Liver (tissue), 3 donors: ENCODE data around the gene TRIO.

Source experiments
- EGR1 ChIP-seq, 2 donors: IDR thresholded peaks; 2 replicates each; pipeline ENCODE4 v1.6.1; 2016 to 2018; ENCODE audit warnings: antibody characterized with exemption in 2 of 2, low read depth in 2 of 2
- GABPA ChIP-seq, 2 donors: IDR thresholded peaks in 1 of 2; conservative IDR thresholded peaks in 1 of 2; 2 replicates each; pipeline ENCODE4 v1.6.1; 2016; ENCODE audit warnings: antibody characterized with exemption in 2 of 2, mild to moderate bottlenecking in 1 of 2, moderate library complexity in 1 of 2
- NR2F2 ChIP-seq: IDR thresholded peaks from 2 replicates; pipeline ENCODE4 v1.6.1; 2016; ENCODE audit warnings: antibody characterized with exemption
- RAD21 ChIP-seq, 2 donors: IDR thresholded peaks; 2 replicates each; pipeline ENCODE4 v1.6.1; 2016; ENCODE audit warnings: antibody characterized with exemption in 2 of 2, mild to moderate bottlenecking in 2 of 2
- SP1 ChIP-seq: IDR thresholded peaks from 2 replicates; pipeline ENCODE4 v1.6.1; 2018; ENCODE audit warnings: antibody characterized with exemption, mild to moderate bottlenecking
- TAF1 ChIP-seq: conservative IDR thresholded peaks from 2 replicates; pipeline ENCODE4 v1.6.1; 2016; ENCODE audit warnings: antibody characterized with exemption, mild to moderate bottlenecking
- YY1 ChIP-seq: IDR thresholded peaks from 2 replicates; pipeline ENCODE4 v1.6.1; 2016; ENCODE audit warnings: antibody characterized with exemption, mild to moderate bottlenecking
- TF ChIP-seq, protein P1 (sequence below): fragments of 150-350 bp; IDR thresholded peaks from 2 replicates; pipeline ENCODE4 v1.5.1; 2017; ENCODE audit warnings: improper control_type of control experiment, low read depth, low read length; ENCODE audit not compliant: missing input control
- TF ChIP-seq, protein P2 (sequence below): IDR thresholded peaks from 2 replicates; pipeline ENCODE4 v1.6.1; 2016; ENCODE audit warnings: antibody characterized with exemption
- TF ChIP-seq, protein P3 (sequence below): IDR thresholded peaks from 2 replicates; pipeline ENCODE4 v1.6.1; 2016; ENCODE audit warnings: antibody characterized with exemption
- TF ChIP-seq, protein P4 (sequence below): IDR thresholded peaks from 2 replicates; pipeline ENCODE4 v1.6.1; 2016; ENCODE audit warnings: antibody characterized with exemption, mild to moderate bottlenecking
- donor health status: healthy.
- donor health status: healthy.

DNA sequence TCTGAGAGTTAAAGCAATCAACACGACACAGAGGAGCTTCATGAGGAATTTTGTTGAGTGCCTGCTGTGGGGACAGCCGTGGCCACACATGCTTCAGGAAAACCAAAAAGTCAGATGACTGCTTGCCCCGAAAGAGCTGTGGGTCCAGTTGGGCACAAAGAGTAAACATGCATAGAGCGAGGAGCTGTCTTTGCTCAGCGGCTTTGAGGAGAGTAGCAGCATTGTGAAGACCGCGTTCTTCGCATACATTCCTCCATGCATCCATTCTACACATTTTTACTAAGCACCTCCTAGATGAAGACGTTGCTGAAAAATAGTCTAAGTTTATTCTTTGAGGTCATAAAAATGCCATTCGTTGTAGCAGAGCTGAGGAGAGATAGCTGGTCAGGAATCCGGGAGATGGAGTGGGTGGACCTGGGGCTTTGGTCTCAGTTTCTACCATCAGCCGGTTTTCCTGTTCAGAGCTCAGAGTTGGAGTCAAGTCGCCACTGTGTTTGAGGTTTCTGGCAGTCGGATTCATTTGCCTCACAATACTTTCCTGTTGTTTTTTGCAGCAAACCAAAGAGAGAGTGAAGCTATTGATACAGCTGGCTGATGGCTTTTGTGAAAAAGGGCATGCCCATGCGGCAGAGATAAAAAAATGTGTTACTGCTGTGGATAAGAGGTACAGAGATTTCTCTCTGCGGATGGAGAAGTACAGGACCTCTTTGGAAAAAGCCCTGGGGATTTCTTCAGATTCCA lies 243.9 kb downstream of the TRIO start:
- TF ChIP-seq, protein P1, sequence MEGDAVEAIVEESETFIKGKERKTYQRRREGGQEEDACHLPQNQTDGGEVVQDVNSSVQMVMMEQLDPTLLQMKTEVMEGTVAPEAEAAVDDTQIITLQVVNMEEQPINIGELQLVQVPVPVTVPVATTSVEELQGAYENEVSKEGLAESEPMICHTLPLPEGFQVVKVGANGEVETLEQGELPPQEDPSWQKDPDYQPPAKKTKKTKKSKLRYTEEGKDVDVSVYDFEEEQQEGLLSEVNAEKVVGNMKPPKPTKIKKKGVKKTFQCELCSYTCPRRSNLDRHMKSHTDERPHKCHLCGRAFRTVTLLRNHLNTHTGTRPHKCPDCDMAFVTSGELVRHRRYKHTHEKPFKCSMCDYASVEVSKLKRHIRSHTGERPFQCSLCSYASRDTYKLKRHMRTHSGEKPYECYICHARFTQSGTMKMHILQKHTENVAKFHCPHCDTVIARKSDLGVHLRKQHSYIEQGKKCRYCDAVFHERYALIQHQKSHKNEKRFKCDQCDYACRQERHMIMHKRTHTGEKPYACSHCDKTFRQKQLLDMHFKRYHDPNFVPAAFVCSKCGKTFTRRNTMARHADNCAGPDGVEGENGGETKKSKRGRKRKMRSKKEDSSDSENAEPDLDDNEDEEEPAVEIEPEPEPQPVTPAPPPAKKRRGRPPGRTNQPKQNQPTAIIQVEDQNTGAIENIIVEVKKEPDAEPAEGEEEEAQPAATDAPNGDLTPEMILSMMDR, result no peak
- TF ChIP-seq, protein P2, sequence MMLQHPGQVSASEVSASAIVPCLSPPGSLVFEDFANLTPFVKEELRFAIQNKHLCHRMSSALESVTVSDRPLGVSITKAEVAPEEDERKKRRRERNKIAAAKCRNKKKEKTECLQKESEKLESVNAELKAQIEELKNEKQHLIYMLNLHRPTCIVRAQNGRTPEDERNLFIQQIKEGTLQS, result no peak
- no peak for TF ChIP-seq NR2F2
- TF ChIP-seq, protein P3, sequence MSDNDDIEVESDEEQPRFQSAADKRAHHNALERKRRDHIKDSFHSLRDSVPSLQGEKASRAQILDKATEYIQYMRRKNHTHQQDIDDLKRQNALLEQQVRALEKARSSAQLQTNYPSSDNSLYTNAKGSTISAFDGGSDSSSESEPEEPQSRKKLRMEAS, result no peak
- TF ChIP-seq EGR1 (IDR thresholded peaks at IDR 0.05; ENCODE audit: low read depth in 2 of 2), result no peak
- no peak for TF ChIP-seq TAF1
- no peak for TF ChIP-seq SP1
- no peak for TF ChIP-seq RAD21 (IDR thresholded peaks at IDR 0.05)
- TF ChIP-seq, protein P4, sequence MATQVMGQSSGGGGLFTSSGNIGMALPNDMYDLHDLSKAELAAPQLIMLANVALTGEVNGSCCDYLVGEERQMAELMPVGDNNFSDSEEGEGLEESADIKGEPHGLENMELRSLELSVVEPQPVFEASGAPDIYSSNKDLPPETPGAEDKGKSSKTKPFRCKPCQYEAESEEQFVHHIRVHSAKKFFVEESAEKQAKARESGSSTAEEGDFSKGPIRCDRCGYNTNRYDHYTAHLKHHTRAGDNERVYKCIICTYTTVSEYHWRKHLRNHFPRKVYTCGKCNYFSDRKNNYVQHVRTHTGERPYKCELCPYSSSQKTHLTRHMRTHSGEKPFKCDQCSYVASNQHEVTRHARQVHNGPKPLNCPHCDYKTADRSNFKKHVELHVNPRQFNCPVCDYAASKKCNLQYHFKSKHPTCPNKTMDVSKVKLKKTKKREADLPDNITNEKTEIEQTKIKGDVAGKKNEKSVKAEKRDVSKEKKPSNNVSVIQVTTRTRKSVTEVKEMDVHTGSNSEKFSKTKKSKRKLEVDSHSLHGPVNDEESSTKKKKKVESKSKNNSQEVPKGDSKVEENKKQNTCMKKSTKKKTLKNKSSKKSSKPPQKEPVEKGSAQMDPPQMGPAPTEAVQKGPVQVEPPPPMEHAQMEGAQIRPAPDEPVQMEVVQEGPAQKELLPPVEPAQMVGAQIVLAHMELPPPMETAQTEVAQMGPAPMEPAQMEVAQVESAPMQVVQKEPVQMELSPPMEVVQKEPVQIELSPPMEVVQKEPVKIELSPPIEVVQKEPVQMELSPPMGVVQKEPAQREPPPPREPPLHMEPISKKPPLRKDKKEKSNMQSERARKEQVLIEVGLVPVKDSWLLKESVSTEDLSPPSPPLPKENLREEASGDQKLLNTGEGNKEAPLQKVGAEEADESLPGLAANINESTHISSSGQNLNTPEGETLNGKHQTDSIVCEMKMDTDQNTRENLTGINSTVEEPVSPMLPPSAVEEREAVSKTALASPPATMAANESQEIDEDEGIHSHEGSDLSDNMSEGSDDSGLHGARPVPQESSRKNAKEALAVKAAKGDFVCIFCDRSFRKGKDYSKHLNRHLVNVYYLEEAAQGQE, result no peak
- no peak for TF ChIP-seq YY1
- TF ChIP-seq GABPA (IDR thresholded peaks at IDR 0.05 in 1 of 2, conservative IDR thresholded peaks at IDR 0.05 in 1 of 2), result no peak
